Heart left ventricle (tissue), 16 donors: Measurements from ENCODE around the gene ABCD1. TPM values are rescaled to one million over a fixed set of nuclear protein-coding genes. Genes with fewer than 3 reads are reported as not detected.
A peak's percentile ranks its signal among the peaks of the same experiment; 100 is the strongest.

Source experiments
- ATAC-seq, 4 donors: fragments of 200-7000 bp; cut with Tn5 transposase; one replicate each; pipeline ENCODE4 v1.9.1; 2020 to 2022; ENCODE audit warnings: moderate library complexity in 4 of 4, mild to moderate bottlenecking in 3 of 4, moderate number of reproducible peaks in 1 of 4
- DNase-seq, 5 donors: peaks; one replicate each; pipeline ENCODE4 v3.0.0-alpha.2; 2020
- H3K27ac ChIP-seq, 12 donors: fragments of 200-600 bp; sonication (generic) in 4 of 12; one replicate each; pipeline versions ENCODE4 v1.5.0 to v1.8.0; 2016 to 2022; ENCODE audit warnings: mild to moderate bottlenecking in 2 of 12
- H3K27me3 ChIP-seq, 9 donors: fragments of 200-600 bp; sonication (generic) in 2 of 9; one replicate each; pipeline versions ENCODE4 v1.5.1 to v1.8.0; 2016 to 2022; ENCODE audit warnings: mild to moderate bottlenecking in 3 of 9
- H3K36me3 ChIP-seq, 9 donors: fragments of 200-600 bp; sonication (generic) in 2 of 9; one replicate each; pipeline versions ENCODE4 v1.5.0 to v1.8.0; 2018 to 2022; ENCODE audit warnings: mild to moderate bottlenecking in 2 of 9
- H3K4me1 ChIP-seq, 12 donors: fragments of 200-600 bp; sonication (generic) in 4 of 12; one replicate each; pipeline versions ENCODE4 v1.5.0 to v1.8.0; 2016 to 2022; ENCODE audit warnings: mild to moderate bottlenecking in 3 of 12
- H3K4me3 ChIP-seq, 12 donors: fragments of 200-600 bp; sonication (generic) in 4 of 12; one replicate each; pipeline versions ENCODE4 v1.5.0 to v1.8.0; 2017 to 2022; ENCODE audit warnings: mild to moderate bottlenecking in 9 of 12, moderate library complexity in 4 of 12
- H3K9me3 ChIP-seq, 12 donors: fragments of 200-600 bp; sonication (generic) in 4 of 12; one replicate each; pipeline versions ENCODE4 v1.5.0 to v1.8.0; 2016 to 2022; ENCODE audit warnings: mild to moderate bottlenecking in 1 of 12
- CTCF ChIP-seq, 12 donors: fragments of 200-600 bp; sonication (generic) in 4 of 12; IDR thresholded peaks; one replicate each; pipeline versions ENCODE4 v1.5.0 to v1.8.0; 2018 to 2022; ENCODE audit warnings: antibody characterized with exemption in 12 of 12, mild to moderate bottlenecking in 5 of 12
- POLR2A ChIP-seq, 2 donors: fragments of 450-650 bp; IDR thresholded peaks; one replicate each; pipeline ENCODE4 v1.6.1; 2017; ENCODE audit warnings: antibody characterized with exemption in 2 of 2, mild to moderate bottlenecking in 2 of 2, moderate library complexity in 2 of 2
- WGBS, 4 donors: extraction: QIAGEN DNeasy Blood & Tissue Kit in 2 of 4; methylation state at CpG; one replicate each; pipeline versions ENCODE4 v1.1.5 to v1.1.7; 2013 to 2018; 5-methylcytosine and 5-hydroxymethylcytosine counted together
- intact Hi-C, 10 donors: fragments of 100-400 bp; cut with DNase I; formaldehyde crosslinking; loops; one replicate each; pipeline versions ENCODE4 v1.11.1 to v1.14.2; 2022
- polyA plus RNA-seq, 2 donors: library from polyadenylated mRNA; stranded (reverse); fragments of 200-250 nt; gene quantifications; one replicate each; pipeline ENCODE4 v1.2.3, GENCODE V29; 2013
- total RNA-seq, 9 donors: library from RNA; depleted of rRNA in 2 of 9; stranded (reverse); fragments of >200 nt in 2 of 9; fragmentation: NEBNext Ultra II Directional in 3 of 9; extraction: Animal tissue kit (Norgen Biotek cat#: 25700) in 3 of 9; gene quantifications; one replicate each; pipeline versions ENCODE4 v1.1.0 to v1.2.4, GENCODE V29; 2016 to 2023
- donor health status: ischemic (EF 13 %, LVEDD 7.1; RV severe dilation, severe dysfunction).
- donor health status: healthy with polysubstance abuse.
- donor health status: DM: no; HTN: yes; CAD: no.
- donor health status: DM: no; HTN: no; CAD: no.
- donor health status: ischemic (EF 25% LVEDD 6.9; RV normal size, moderate dysfunction).
- donor health status: ischemic (EF 25% LVEDD 5.7; RV mildly dilated, moderate dysfunction).
- donor health status: healthy.
- donor health status: DM: yes; HTN: yes; CAD: no.
- donor health status: ischemic (EF 35%, LVEDD 5.7; RV mildly dilated, moderate dysfunction).
- donor health status: nonischemic (EF 11% LVEDD 7.7; RV severe dilation, severe dysfunction).
- donor health status: DM: yes; HTN: yes; CAD: no.
- donor health status: PGD.
- donor health status: ischemic (EF 29% LVEDD 5.4; RV normal size, mild dysfunction).
- donor health status: nonischemic (EF 23%, LVEDD 6.1; RV moderate dilation, normal function).

Gene ABCD1
- total and polyA plus RNA-seq, 11 donors = 12.9 to 25.6 (median 15.6) TPM

- Histone ChIP-seq H3K9me3 (no peaks in the 10 kb centered on the region), H3K27me3 (no peaks in the 10 kb centered on the region), H3K27ac (no peak overlapping the region), H3K4me1 (peaks cover 0 to 26% (median 5%) of the 10 kb centered on the region in 12 donors), H3K36me3 (no peaks in the 10 kb centered on the region), H3K4me3 (no peak overlapping the region)
- intact Hi-C loops = no loop called here
- 74 to 91% (median 78%) methylated on average over 8 to 22 of the region's 22 CpGs for WGBS, 4 donors
- DNase-seq = peak in 2 of 5 donors; percentile 17 to 22
- no peak for ATAC-seq
- TF ChIP-seq POLR2A (IDR thresholded peaks at IDR 0.05) (no peak), CTCF (IDR thresholded peaks at IDR 0.05) (no peak)
Measured at GRCh38 chrX:153768311-153769157, 43.9 kb downstream of the ABCD1 start.

- WGBS, 4 donors = 87 to 91% (median 90%) methylated on average over 19 to 23 of the region's 23 CpGs
- intact Hi-C loops = no loop called here
- H3K36me3 ChIP-seq = no peaks in the 10 kb centered on the region
Measured at GRCh38 chrX:153769158-153769864, 44.7 kb downstream of the ABCD1 start.

GRCh38 chrX:153769865-153770600 lies 45.4 kb downstream of the ABCD1 start:
- Histone ChIP-seq H3K36me3 (no peaks in the 10 kb centered on the region), H3K27ac (no peak overlapping the region), H3K27me3 (no peaks in the 10 kb centered on the region), H3K9me3 (no peaks in the 10 kb centered on the region), H3K4me1 (peaks cover 0 to 15% (median 3%) of the 10 kb centered on the region in 12 donors), H3K4me3 (no peak overlapping the region)
- WGBS, 4 donors = 85 to 92% (median 87%) methylated on average over 18 to 25 of the region's 25 CpGs
- TF ChIP-seq CTCF (IDR thresholded peaks at IDR 0.05) (no peak), POLR2A (IDR thresholded peaks at IDR 0.05) (no peak)
- peak in 2 of 5 donors; percentile 13 to 19 for DNase-seq
- no peak for ATAC-seq
- intact Hi-C loops = no loop called here

More at GRCh38 chrX:153769158-153769864, 44.7 kb downstream of the ABCD1 start:
- no peak for ATAC-seq
- Histone ChIP-seq H3K4me1 (peaks cover 0 to 22% (median 5%) of the 10 kb centered on the region in 12 donors), H3K9me3 (no peaks in the 10 kb centered on the region), H3K27me3 (no peaks in the 10 kb centered on the region), H3K4me3 (no peak overlapping the region), H3K27ac (no peak overlapping the region)
- TF ChIP-seq CTCF (IDR thresholded peaks at IDR 0.05) (no peak), POLR2A (IDR thresholded peaks at IDR 0.05) (no peak)
- DNase-seq = peak in 2 of 5 donors; percentile 16 to 26
